HG03521 (cell line): ENCODE results near the gene GMPPA.

Experiments used
- ATAC-seq: cut with Tn5 transposase; IDR thresholded peaks from one replicate; pipeline ENCODE4 v1.9.1; 2021; ENCODE audit warnings: mild to moderate bottlenecking, moderate library complexity; ENCODE audit not compliant: unreplicated experiment

The GMPPA gene

DNA sequence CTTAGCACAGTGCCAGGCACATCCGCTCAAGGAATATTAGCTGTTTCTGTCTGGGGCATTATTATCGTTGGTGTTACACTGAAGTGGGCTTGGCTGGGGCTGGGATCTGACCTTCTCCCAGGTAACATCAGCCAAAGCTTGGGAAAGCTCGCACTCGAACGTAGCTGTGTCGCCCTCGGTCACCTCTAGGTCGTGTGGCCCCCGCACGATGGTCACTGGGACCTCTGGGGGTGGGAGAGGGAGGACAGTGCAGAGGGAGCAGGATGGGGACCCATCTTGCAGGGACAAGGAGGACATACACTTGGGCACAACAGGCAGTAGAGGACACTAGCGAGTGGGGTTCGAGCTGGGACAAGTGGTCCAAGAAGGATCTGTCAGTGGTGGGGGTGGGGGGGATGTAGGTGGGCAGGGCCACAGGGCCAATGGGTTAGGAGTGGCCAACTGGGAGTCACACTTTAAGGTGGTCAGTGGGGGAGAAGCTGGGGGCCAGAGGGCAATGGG lies 54.8 kb downstream of the GMPPA start:
- ATAC-seq, result no peak

GRCh38 chr2:219554350-219554749 lies 55.7 kb downstream of the GMPPA start:
- ATAC-seq, result no peak

DNA sequence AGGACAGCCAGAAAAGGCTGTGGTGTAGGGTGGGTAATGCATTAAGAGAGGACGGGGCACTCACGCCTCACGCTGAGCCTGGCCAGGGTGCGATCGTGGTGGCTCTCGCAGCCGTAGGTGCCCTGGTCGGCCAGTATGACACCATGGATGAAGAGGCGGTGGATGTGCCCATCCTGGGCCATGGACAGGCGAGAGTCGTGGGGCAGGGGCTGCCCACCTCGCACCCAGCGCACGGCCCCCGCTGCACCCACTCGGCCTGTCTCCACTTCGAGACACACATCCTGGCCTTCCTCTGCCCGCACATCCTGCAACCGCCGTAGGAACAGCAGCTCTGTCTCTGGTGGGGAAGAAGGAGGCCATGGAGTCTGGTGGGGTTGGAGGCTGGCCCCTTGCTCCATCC lies 57.3 kb downstream of the GMPPA start:
- no peak for ATAC-seq

DNA sequence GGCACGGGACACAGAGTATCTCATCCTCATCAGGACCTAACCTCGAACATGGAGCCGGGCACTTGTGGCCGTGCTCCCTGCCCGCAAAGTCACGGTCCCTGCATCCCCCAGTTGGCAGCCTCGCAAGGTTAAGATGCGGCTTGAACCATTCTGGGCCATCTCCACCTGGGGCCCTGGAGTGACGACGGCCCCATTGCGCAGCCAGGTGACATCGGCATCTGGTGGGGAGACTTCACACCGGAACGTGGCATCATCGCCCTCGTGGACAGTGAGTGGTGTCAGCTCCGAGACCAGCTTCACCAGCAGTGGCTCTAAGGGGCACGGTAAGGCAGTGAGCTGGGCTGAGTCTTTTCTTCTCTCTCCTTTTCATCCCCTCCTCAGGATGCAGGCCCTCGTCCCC lies 57.7 kb downstream of the GMPPA start:
- ATAC-seq, result no peak
